ENCODE results near the gene HLA-E.

HLA-E gene

DNA sequence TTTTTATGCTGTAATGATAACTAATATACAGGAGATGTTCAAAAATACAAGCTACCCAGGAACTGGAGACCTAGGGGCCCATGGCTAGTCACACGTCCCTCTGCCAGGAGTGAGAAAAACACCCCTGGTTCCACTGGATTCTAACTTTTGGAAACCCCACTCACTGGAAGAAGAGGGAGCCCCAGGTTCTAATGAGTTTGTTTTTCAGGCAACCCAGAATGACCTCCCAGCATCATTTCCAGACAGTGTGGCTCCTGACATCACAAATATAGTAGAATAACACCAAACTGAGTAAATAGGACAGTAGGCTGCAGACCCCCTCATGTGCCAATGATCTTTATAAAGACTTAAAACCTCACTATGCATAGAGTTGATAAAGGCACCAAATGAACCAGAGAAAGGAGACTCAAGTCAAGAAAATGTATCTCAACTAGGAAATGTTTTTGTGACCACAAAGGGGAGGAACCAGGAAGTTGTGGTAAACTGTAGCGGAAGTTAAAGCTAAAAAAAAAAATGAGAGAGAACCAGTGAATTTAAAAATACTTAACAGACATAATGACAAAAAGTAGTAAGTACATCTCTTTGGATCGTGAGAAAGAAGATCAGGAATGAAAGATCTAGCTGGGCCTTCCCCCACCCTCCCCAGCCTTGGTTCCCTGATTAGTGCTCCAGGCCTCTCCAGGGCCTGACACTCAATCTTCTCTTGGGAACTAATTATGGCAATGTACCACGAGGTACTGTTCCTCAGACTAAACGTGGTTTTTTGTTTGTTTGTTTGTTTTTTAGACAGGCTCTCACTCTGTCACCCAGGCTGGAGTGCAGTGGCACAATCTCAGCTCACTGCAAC lies 19.8 kb downstream of the HLA-E start:
- ATAC-seq: no peak
- TF ChIP-seq SNAI2 (CRISPR knock-in tag; IDR thresholded peaks at IDR 0.05) (no peak), RARB (CRISPR knock-in tag; IDR thresholded peaks at IDR 0.05) (no peak), CSDC2 (CRISPR knock-in tag; IDR thresholded peaks at IDR 0.05) (no peak), ZNF565 (CRISPR knock-in tag; conservative IDR thresholded peaks at IDR 0.05; ENCODE audit: low read depth) (no peak), ESRRG (CRISPR knock-in tag; IDR thresholded peaks at IDR 0.05) (no peak), TOX (CRISPR knock-in tag; IDR thresholded peaks at IDR 0.05; ENCODE audit: borderline replicate concordance) (no peak), GLIS3 (CRISPR knock-in tag; IDR thresholded peaks at IDR 0.05) (no peak), ZNF70 (CRISPR knock-in tag; IDR thresholded peaks at IDR 0.05) (no peak)
- TF ChIP-seq, protein P1, sequence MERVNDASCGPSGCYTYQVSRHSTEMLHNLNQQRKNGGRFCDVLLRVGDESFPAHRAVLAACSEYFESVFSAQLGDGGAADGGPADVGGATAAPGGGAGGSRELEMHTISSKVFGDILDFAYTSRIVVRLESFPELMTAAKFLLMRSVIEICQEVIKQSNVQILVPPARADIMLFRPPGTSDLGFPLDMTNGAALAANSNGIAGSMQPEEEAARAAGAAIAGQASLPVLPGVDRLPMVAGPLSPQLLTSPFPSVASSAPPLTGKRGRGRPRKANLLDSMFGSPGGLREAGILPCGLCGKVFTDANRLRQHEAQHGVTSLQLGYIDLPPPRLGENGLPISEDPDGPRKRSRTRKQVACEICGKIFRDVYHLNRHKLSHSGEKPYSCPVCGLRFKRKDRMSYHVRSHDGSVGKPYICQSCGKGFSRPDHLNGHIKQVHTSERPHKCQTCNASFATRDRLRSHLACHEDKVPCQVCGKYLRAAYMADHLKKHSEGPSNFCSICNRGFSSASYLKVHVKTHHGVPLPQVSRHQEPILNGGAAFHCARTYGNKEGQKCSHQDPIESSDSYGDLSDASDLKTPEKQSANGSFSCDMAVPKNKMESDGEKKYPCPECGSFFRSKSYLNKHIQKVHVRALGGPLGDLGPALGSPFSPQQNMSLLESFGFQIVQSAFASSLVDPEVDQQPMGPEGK (CRISPR knock-in tag; IDR thresholded peaks at IDR 0.05; ENCODE audit: borderline replicate concordance): no peak
- TF ChIP-seq, protein P2, sequence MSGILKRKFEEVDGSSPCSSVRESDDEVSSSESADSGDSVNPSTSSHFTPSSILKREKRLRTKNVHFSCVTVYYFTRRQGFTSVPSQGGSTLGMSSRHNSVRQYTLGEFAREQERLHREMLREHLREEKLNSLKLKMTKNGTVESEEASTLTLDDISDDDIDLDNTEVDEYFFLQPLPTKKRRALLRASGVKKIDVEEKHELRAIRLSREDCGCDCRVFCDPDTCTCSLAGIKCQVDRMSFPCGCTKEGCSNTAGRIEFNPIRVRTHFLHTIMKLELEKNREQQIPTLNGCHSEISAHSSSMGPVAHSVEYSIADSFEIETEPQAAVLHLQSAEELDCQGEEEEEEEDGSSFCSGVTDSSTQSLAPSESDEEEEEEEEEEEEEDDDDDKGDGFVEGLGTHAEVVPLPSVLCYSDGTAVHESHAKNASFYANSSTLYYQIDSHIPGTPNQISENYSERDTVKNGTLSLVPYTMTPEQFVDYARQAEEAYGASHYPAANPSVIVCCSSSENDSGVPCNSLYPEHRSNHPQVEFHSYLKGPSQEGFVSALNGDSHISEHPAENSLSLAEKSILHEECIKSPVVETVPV (CRISPR knock-in tag; IDR thresholded peaks at IDR 0.05): no peak
- TF ChIP-seq, protein P3, sequence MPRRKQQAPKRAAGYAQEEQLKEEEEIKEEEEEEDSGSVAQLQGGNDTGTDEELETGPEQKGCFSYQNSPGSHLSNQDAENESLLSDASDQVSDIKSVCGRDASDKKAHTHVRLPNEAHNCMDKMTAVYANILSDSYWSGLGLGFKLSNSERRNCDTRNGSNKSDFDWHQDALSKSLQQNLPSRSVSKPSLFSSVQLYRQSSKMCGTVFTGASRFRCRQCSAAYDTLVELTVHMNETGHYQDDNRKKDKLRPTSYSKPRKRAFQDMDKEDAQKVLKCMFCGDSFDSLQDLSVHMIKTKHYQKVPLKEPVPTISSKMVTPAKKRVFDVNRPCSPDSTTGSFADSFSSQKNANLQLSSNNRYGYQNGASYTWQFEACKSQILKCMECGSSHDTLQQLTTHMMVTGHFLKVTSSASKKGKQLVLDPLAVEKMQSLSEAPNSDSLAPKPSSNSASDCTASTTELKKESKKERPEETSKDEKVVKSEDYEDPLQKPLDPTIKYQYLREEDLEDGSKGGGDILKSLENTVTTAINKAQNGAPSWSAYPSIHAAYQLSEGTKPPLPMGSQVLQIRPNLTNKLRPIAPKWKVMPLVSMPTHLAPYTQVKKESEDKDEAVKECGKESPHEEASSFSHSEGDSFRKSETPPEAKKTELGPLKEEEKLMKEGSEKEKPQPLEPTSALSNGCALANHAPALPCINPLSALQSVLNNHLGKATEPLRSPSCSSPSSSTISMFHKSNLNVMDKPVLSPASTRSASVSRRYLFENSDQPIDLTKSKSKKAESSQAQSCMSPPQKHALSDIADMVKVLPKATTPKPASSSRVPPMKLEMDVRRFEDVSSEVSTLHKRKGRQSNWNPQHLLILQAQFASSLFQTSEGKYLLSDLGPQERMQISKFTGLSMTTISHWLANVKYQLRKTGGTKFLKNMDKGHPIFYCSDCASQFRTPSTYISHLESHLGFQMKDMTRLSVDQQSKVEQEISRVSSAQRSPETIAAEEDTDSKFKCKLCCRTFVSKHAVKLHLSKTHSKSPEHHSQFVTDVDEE (CRISPR knock-in tag; IDR thresholded peaks at IDR 0.05): no peak

DNA sequence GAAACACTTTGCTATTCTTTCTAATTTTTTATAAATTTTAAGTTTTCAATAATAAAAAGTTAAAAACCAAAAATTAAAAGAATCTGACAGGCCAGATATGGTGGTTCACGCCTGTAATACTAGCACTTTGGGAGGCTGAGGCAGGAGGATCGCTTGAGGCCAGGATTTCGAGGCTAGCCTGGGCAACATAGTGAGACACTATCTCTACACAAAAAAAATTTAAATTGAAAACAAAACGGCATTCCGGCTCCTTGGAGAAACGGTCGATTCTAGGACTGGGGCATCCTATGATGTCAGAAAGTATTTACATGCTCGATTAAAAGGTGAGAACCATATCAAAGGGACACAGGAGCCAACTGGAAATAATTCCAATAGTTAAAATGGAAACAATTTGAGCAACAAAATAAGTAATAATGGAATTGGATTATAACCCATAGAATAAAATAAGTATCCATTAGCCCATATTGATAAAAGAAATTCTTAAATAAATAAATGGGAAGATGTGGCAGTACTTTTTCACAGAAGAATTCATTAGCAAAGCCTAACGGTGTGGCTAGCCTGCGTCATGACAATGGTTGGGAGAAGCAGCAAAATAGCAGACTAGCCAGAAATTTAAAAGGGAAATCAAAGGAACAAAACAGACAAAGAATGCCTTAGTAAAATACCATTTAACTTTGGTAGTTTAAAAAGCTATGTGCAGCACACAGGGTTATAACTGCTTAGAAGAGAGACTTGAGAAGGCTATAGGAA lies 21.3 kb downstream of the HLA-E start:
- ATAC-seq: no peak
- no peak for TF ChIP-seq ESRRG (CRISPR knock-in tag; IDR thresholded peaks at IDR 0.05)
- no peak for TF ChIP-seq ZFP3 (CRISPR knock-in tag; IDR thresholded peaks at IDR 0.05)
- TF ChIP-seq TCF4 (CRISPR knock-in tag; IDR thresholded peaks at IDR 0.05; ENCODE audit: borderline replicate concordance): no peak
- TF ChIP-seq, protein P2 (CRISPR knock-in tag; IDR thresholded peaks at IDR 0.05): no peak
- TF ChIP-seq CSDC2 (CRISPR knock-in tag; IDR thresholded peaks at IDR 0.05): no peak
- TF ChIP-seq ZNF565 (CRISPR knock-in tag; conservative IDR thresholded peaks at IDR 0.05; ENCODE audit: low read depth): no peak
- TF ChIP-seq RARB (CRISPR knock-in tag; IDR thresholded peaks at IDR 0.05): no peak

DNA sequence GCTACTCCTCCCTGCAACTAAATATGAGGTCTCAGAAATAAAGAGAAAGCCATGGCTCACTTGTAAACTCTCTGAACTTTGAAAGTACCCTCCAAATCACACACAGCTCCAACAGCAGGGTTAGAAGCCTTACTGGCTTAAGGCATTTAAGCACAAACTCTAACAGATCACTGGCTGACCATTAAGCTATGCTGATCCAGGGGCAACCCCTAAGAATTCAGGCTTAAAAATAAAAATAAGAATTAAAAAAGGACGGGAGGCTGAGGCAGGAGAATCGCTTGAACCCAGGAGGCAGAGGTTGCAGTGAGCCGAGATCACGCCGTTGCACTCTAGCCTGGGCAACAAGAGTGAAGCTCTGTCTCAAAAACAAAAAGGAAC lies 21.8 kb downstream of the HLA-E start:
- ATAC-seq: no peak; the same call in 2 of the 3 replicates
- TF ChIP-seq BACH2 (CRISPR knock-in tag; IDR thresholded peaks at IDR 0.05; ENCODE audit: borderline replicate concordance) (no peak), ESRRG (CRISPR knock-in tag; IDR thresholded peaks at IDR 0.05) (no peak), TCF4 (CRISPR knock-in tag; IDR thresholded peaks at IDR 0.05; ENCODE audit: borderline replicate concordance) (no peak), ZFP30 (CRISPR knock-in tag; IDR thresholded peaks at IDR 0.05) (no peak), GLIS3 (CRISPR knock-in tag; IDR thresholded peaks at IDR 0.05) (no peak), ZNF70 (CRISPR knock-in tag; IDR thresholded peaks at IDR 0.05) (no peak), CSDC2 (CRISPR knock-in tag; IDR thresholded peaks at IDR 0.05) (no peak), PPARA (CRISPR knock-in tag; IDR thresholded peaks at IDR 0.05; ENCODE audit: borderline replicate concordance) (no peak), ZC3H10 (CRISPR knock-in tag; IDR thresholded peaks at IDR 0.05) (no peak), SNAI2 (CRISPR knock-in tag; IDR thresholded peaks at IDR 0.05) (no peak), TOX (CRISPR knock-in tag; IDR thresholded peaks at IDR 0.05; ENCODE audit: borderline replicate concordance) (no peak)
- TF ChIP-seq, protein P1 (CRISPR knock-in tag; IDR thresholded peaks at IDR 0.05; ENCODE audit: borderline replicate concordance): no peak
- TF ChIP-seq, protein P4, sequence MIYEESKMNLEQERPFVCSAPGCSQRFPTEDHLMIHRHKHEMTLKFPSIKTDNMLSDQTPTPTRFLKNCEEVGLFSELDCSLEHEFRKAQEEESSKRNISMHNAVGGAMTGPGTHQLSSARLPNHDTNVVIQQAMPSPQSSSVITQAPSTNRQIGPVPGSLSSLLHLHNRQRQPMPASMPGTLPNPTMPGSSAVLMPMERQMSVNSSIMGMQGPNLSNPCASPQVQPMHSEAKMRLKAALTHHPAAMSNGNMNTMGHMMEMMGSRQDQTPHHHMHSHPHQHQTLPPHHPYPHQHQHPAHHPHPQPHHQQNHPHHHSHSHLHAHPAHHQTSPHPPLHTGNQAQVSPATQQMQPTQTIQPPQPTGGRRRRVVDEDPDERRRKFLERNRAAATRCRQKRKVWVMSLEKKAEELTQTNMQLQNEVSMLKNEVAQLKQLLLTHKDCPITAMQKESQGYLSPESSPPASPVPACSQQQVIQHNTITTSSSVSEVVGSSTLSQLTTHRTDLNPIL (CRISPR knock-in tag; IDR thresholded peaks at IDR 0.05; ENCODE audit: low read depth): no peak
- TF ChIP-seq, protein P2 (CRISPR knock-in tag; IDR thresholded peaks at IDR 0.05): no peak

Data from SK-N-SH treated with all-trans-retinoic acid at 6 μM for 48 hours (cell line).